Measurements from ENCODE around the gene NEK2.

Gene NEK2

DNA sequence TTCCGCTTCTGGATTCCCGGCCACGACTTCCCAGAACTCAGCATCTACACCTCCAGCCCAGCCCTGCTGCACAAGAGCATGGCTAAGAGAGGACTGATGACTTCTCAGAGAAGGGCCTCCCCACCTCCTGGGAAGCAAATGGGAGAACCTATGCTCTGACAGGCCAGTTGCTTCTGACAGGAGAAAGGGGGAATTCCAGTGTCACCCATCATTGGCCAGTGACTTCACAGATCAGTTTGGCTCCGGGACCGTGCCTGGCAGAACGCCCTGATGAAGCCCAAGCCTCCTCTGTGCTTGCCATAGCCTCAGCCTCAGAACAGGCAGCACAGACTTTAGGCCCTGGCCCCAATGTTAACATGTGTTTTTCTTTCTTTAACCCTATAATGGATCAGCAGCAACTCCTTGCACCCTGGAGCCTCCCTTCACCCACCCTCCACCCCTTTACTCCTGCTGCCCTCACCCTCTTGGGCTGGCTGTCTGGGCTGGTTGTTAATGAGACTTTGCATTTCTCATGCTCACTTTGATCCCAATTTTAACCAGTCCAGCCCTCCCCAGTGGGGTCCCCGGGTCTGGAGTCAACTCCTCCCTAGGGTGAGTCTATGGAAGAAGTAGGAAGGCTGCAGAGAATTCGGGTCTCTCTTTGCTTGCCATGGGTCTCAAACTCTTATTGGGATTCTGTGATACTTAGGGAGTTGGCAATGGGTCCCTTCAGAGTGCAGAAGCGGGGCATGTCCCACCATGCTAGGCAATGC lies 53.8 kb downstream of the NEK2 start:
- DNase-seq (ENCODE audit: low spot score) = no peak
- TF ChIP-seq, protein P1, sequence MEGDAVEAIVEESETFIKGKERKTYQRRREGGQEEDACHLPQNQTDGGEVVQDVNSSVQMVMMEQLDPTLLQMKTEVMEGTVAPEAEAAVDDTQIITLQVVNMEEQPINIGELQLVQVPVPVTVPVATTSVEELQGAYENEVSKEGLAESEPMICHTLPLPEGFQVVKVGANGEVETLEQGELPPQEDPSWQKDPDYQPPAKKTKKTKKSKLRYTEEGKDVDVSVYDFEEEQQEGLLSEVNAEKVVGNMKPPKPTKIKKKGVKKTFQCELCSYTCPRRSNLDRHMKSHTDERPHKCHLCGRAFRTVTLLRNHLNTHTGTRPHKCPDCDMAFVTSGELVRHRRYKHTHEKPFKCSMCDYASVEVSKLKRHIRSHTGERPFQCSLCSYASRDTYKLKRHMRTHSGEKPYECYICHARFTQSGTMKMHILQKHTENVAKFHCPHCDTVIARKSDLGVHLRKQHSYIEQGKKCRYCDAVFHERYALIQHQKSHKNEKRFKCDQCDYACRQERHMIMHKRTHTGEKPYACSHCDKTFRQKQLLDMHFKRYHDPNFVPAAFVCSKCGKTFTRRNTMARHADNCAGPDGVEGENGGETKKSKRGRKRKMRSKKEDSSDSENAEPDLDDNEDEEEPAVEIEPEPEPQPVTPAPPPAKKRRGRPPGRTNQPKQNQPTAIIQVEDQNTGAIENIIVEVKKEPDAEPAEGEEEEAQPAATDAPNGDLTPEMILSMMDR (IDR thresholded peaks at IDR 0.05; ENCODE audit: extremely low read depth, insufficient read depth, missing control alignments) = no peak
- in situ Hi-C loops (cut with MboI; ENCODE audit: low pct_unique_long_range_greater_than_20kb, low sequenced_read_pairs, unreplicated experiment) = no loop called here

DNA sequence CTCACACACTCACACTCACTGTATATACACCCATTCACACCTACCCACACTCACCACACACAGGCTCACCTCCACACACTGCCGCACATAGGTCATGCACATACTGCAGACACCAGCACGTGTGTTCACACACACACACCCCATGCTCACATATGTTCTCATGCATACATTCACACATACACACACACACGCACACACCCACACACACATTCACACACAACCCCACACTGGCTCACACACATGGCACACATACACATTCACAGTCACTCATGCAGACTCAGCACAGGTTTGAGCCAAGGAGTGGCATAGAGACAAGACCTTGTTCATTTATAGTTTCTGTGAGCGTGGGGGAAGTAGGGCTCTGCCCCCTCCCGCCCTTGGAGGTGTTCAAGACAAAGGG lies 55.3 kb downstream of the NEK2 start:
- TF ChIP-seq, protein P1 (IDR thresholded peaks at IDR 0.05; ENCODE audit: extremely low read depth, insufficient read depth, missing control alignments) = no peak
- DNase-seq (ENCODE audit: low spot score) = no peak
- in situ Hi-C loops (cut with MboI; ENCODE audit: low pct_unique_long_range_greater_than_20kb, low sequenced_read_pairs, unreplicated experiment) = no loop called here

DNA sequence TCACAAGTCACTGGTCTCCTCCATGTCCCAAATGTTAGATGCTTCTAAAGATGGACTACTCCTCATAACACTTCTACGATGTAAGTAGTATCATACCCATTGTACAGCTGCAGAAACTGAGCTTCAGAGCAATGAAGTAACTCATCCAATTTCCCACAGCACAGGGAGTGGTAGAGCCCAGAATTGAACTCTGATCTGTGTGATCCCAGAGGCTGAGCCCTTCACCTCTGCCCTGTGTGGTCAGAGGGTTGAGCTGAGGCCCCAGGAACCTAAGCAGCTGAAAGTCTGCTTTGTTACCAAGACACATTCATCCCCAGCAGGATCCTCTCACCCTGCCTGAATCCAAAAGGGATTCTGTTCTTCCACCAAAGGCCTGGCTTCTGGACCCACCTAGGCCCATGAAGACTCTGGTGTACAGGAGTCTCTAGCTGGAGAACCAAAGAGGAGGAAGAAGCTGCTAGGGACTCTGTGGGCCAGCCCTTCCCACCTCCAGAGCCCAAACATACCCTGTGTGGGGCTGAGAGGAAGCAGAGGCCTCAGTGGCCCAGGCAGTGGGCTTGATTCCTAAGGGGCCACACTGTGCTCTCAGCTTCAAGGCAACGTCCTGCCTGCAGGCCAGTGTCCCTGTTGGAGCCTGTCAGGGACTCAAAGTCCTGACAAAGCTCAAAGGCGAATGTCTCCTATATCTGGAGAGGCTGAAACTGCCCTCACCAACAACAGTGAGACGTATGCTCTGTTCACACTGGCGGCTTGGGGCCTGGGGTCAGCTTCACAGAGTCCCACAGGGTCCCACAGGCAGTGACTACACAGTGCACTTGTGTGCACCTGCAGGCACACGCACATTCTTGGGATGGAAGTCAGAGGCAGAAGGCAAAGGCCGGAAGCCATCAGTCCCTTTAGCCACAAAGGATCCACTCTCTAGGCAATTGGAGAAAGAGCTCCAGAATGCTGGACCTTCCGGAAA lies 56.1 kb downstream of the NEK2 start:
- in situ Hi-C loops (cut with MboI; ENCODE audit: low pct_unique_long_range_greater_than_20kb, low sequenced_read_pairs, unreplicated experiment) = no loop called here
- DNase-seq (ENCODE audit: low spot score) = no peak
- TF ChIP-seq, protein P1 (IDR thresholded peaks at IDR 0.05; ENCODE audit: extremely low read depth, insufficient read depth, missing control alignments) = no peak

DNA sequence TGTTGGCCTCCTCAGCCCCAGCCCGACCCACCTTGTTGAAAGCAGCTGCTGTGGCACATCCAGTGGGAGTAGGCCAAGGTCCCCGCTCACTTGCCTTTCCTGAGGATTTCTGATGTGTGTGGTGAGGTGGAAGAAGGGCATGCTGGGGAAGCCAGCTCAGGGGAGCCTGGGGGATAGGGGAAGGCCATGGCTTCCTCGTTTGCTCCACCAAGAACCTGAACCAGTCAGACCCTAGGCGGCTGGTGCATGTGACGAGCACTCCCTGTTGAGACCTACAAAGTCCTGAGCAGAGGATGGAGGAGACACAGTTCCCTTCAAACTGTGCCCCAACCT lies 58.5 kb downstream of the NEK2 start:
- in situ Hi-C loops (cut with MboI; ENCODE audit: low pct_unique_long_range_greater_than_20kb, low sequenced_read_pairs, unreplicated experiment) = no loop called here
- DNase-seq (ENCODE audit: low spot score) = no peak
- TF ChIP-seq, protein P1 (IDR thresholded peaks at IDR 0.05; ENCODE audit: extremely low read depth, insufficient read depth, missing control alignments) = no peak

- in situ Hi-C loops (cut with MboI; ENCODE audit: low pct_unique_long_range_greater_than_20kb, low sequenced_read_pairs, unreplicated experiment) = no loop called here
- no peak for DNase-seq (ENCODE audit: low spot score)
- TF ChIP-seq, protein P1 (IDR thresholded peaks at IDR 0.05; ENCODE audit: extremely low read depth, insufficient read depth, missing control alignments) = no peak
Observed at GRCh38 chr1:211616231-211616964, 59.0 kb downstream of the NEK2 start.

GRCh38 chr1:211614615-211615014 lies 60.8 kb downstream of the NEK2 start:
- DNase-seq (ENCODE audit: low spot score) = no peak
- TF ChIP-seq, protein P1 (IDR thresholded peaks at IDR 0.05; ENCODE audit: extremely low read depth, insufficient read depth, missing control alignments) = no peak
- in situ Hi-C loops (cut with MboI; ENCODE audit: low pct_unique_long_range_greater_than_20kb, low sequenced_read_pairs, unreplicated experiment) = no loop called here
